IMR-90 (cell line): ENCODE results near the gene NALCN.

Source experiments
- CEBPB ChIP-seq: IDR thresholded peaks from 2 replicates; pipeline ENCODE4 v1.6.1; 2012; ENCODE audit warnings: low read depth, low read length, improper control_type of control experiment
- CTCF ChIP-seq: conservative IDR thresholded peaks from 2 replicates; pipeline ENCODE4 v1.5.1; 2012; ENCODE audit warnings: mild to moderate bottlenecking, low read depth, low read length, improper control_type of control experiment
- ELK1 ChIP-seq: fragments of 150-350 bp; IDR thresholded peaks from 2 replicates; pipeline ENCODE4 v1.6.1; 2016; ENCODE audit warnings: low read depth, mild to moderate bottlenecking, low read length, moderate library complexity, borderline replicate concordance
- FOS ChIP-seq: fragments of 150-350 bp; IDR thresholded peaks from 2 replicates; pipeline ENCODE4 v1.6.1; 2016; ENCODE audit warnings: low read depth, low read length
- MAFK ChIP-seq: IDR thresholded peaks from 2 replicates; pipeline ENCODE4 v1.6.1; 2012; ENCODE audit warnings: low read depth, low read length, improper control_type of control experiment
- MAZ ChIP-seq: IDR thresholded peaks from 2 replicates; pipeline ENCODE4 v1.6.1; 2012; ENCODE audit warnings: low read depth, mild to moderate bottlenecking, low read length, improper control_type of control experiment, moderate library complexity, borderline replicate concordance
- MXI1 ChIP-seq: IDR thresholded peaks from 2 replicates; pipeline ENCODE4 v1.6.1; 2012; ENCODE audit warnings: low read depth, mild to moderate bottlenecking, low read length, moderate library complexity, borderline replicate concordance
- POLR2A ChIP-seq: IDR thresholded peaks from 2 replicates; pipeline ENCODE4 v1.6.1; 2012; ENCODE audit warnings: mild to moderate bottlenecking, low read depth, low read length
- RAD21 ChIP-seq: IDR thresholded peaks from 2 replicates; pipeline ENCODE4 v1.6.1; 2012; ENCODE audit warnings: low read length, improper control_type of control experiment
- RFX5 ChIP-seq: IDR thresholded peaks from 2 replicates; pipeline ENCODE4 v1.8.0; 2012; ENCODE audit warnings: low read depth, mild to moderate bottlenecking, low read length, moderate library complexity
- USF2 ChIP-seq: fragments of 150-350 bp; IDR thresholded peaks from 2 replicates; pipeline ENCODE4 v1.6.1; 2017; ENCODE audit warnings: mild to moderate bottlenecking, antibody characterized with exemption, low read length, low read depth

GRCh38 chr13:101332583-101332982 lies 83.7 kb downstream of the NALCN start:
- no peak for TF ChIP-seq MAZ
- TF ChIP-seq ELK1, result no peak
- no peak for TF ChIP-seq CTCF
- TF ChIP-seq FOS, result no peak
- TF ChIP-seq MXI1, result no peak
- no peak for TF ChIP-seq POLR2A
- TF ChIP-seq RAD21, result no peak
- no peak for TF ChIP-seq CEBPB
- TF ChIP-seq MAFK, result no peak
- TF ChIP-seq USF2, result no peak
- TF ChIP-seq RFX5, result no peak
